Liver (tissue), 9 donors: ENCODE results near the gene RNF25. TPM values are rescaled to one million over a fixed set of nuclear protein-coding genes. Genes with fewer than 3 reads are reported as not detected.

ENCODE experiments used
- DNase-seq: peaks from one replicate; pipeline ENCODE4 v3.0.0-alpha.2; 2017; ENCODE audit warnings: low spot score
- H3K27ac ChIP-seq, 2 donors: one replicate each; pipeline ENCODE4 v1.7.0; 2013; ENCODE audit warnings: inconsistent platforms in 2 of 2, low read length in 2 of 2, control low read depth in 1 of 2, low read depth in 1 of 2, mild to moderate bottlenecking in 1 of 2
- H3K27me3 ChIP-seq, 4 donors: one replicate each; pipeline versions ENCODE4 v1.6.1 to v1.7.0; 2013; ENCODE audit warnings: low read length in 3 of 4, inconsistent platforms in 1 of 4, mild to moderate bottlenecking in 1 of 4, moderate library complexity in 1 of 4; ENCODE audit not compliant: control insufficient read depth in 4 of 4, insufficient read depth in 4 of 4
- H3K36me3 ChIP-seq, 4 donors: one replicate each; pipeline versions ENCODE4 v1.6.1 to v1.7.0; 2013; ENCODE audit warnings: low read length in 3 of 4, mild to moderate bottlenecking in 3 of 4, low read depth in 1 of 4, moderate library complexity in 1 of 4; ENCODE audit not compliant: control insufficient read depth in 4 of 4, insufficient read depth in 3 of 4
- H3K4me1 ChIP-seq, 4 donors: one replicate each; pipeline versions ENCODE4 v1.6.1 to v1.7.0; 2013; ENCODE audit warnings: low read length in 3 of 4, mild to moderate bottlenecking in 3 of 4, moderate library complexity in 1 of 4; ENCODE audit not compliant: control insufficient read depth in 4 of 4, insufficient read depth in 4 of 4
- H3K4me3 ChIP-seq, 3 donors: one replicate each; pipeline versions ENCODE4 v1.6.1 to v1.7.0; 2013; ENCODE audit warnings: low read length in 3 of 3, control low read depth in 1 of 3, low read depth in 1 of 3, mild to moderate bottlenecking in 1 of 3
- H3K9ac ChIP-seq, 2 donors: one replicate each; pipeline ENCODE4 v1.7.0; 2013; ENCODE audit warnings: low read length in 2 of 2, mild to moderate bottlenecking in 2 of 2, moderate library complexity in 2 of 2, control low read depth in 1 of 2, low read depth in 1 of 2
- H3K9me3 ChIP-seq, 4 donors: one replicate each; pipeline versions ENCODE4 v1.6.1 to v1.7.0; 2013; ENCODE audit warnings: low read length in 3 of 4; ENCODE audit not compliant: control insufficient read depth in 4 of 4
- ATF3 ChIP-seq: IDR thresholded peaks from 2 replicates; pipeline ENCODE4 v1.6.1; 2016; ENCODE audit warnings: antibody characterized with exemption
- EGR1 ChIP-seq, 2 donors: IDR thresholded peaks; 2 replicates each; pipeline ENCODE4 v1.6.1; 2016 to 2018; ENCODE audit warnings: antibody characterized with exemption in 2 of 2, low read depth in 2 of 2
- FOXA2 ChIP-seq: IDR thresholded peaks from 2 replicates; pipeline ENCODE4 v1.6.1; 2016; ENCODE audit warnings: antibody characterized with exemption
- GABPA ChIP-seq, 2 donors: IDR thresholded peaks in 1 of 2; conservative IDR thresholded peaks in 1 of 2; 2 replicates each; pipeline ENCODE4 v1.6.1; 2016; ENCODE audit warnings: antibody characterized with exemption in 2 of 2, mild to moderate bottlenecking in 1 of 2, moderate library complexity in 1 of 2
- HNF4A ChIP-seq, 2 donors: conservative IDR thresholded peaks; 2 replicates each; pipeline ENCODE4 v1.6.1; 2016; ENCODE audit warnings: antibody characterized with exemption in 2 of 2, mild to moderate bottlenecking in 2 of 2
- HNF4G ChIP-seq: IDR thresholded peaks from 2 replicates; pipeline ENCODE4 v1.6.1; 2016; ENCODE audit warnings: antibody characterized with exemption
- JUND ChIP-seq, 2 donors: IDR thresholded peaks; 2 replicates each; pipeline ENCODE4 v1.6.1; 2016; ENCODE audit warnings: antibody characterized with exemption in 2 of 2
- MAX ChIP-seq: IDR thresholded peaks from 2 replicates; pipeline ENCODE4 v1.6.1; 2016; ENCODE audit warnings: antibody characterized with exemption
- RAD21 ChIP-seq, 2 donors: IDR thresholded peaks; 2 replicates each; pipeline ENCODE4 v1.6.1; 2016; ENCODE audit warnings: antibody characterized with exemption in 2 of 2, mild to moderate bottlenecking in 2 of 2
- REST ChIP-seq: IDR thresholded peaks from 2 replicates; pipeline ENCODE4 v1.6.1; 2016; ENCODE audit warnings: antibody characterized with exemption, mild to moderate bottlenecking
- SP1 ChIP-seq: IDR thresholded peaks from 2 replicates; pipeline ENCODE4 v1.6.1; 2018; ENCODE audit warnings: antibody characterized with exemption, mild to moderate bottlenecking
- TAF1 ChIP-seq: conservative IDR thresholded peaks from 2 replicates; pipeline ENCODE4 v1.6.1; 2016; ENCODE audit warnings: antibody characterized with exemption, mild to moderate bottlenecking
- ZBTB33 ChIP-seq: IDR thresholded peaks from 2 replicates; pipeline ENCODE4 v1.6.1; 2016; ENCODE audit warnings: antibody characterized with exemption
- WGBS: extraction: QIAGEN DNeasy Blood & Tissue Kit; methylation state at CpG from one replicate; pipeline ENCODE4 v1.1.7; 2013; 5-methylcytosine and 5-hydroxymethylcytosine counted together
- polyA plus RNA-seq, 2 donors: library from polyadenylated mRNA; stranded (reverse) in 1 of 2; unstranded in 1 of 2; fragments of 200-250 nt in 1 of 2; fragments of >200 nt in 1 of 2; fragmentation: Nextera tagmentation in 1 of 2; extraction: Ambion mirVana in 1 of 2; gene quantifications; one replicate each; pipeline versions ENCODE4 v1.2.1 to v1.2.3, GENCODE V29; 2013 to 2015
- total RNA-seq, 2 donors: library from RNA; depleted of rRNA; stranded (reverse); fragments of >200 nt; gene quantifications; one replicate each; pipeline ENCODE4 v1.2.3, GENCODE V29; 2014
- TF ChIP-seq, protein P1 (sequence below): fragments of 150-350 bp; IDR thresholded peaks from 2 replicates; pipeline ENCODE4 v1.5.1; 2017; ENCODE audit warnings: improper control_type of control experiment, low read depth, low read length; ENCODE audit not compliant: missing input control
- donor health status: healthy.
- donor health status: healthy.
- donor health status: healthy.
- donor health status: healthy.
- donor health status: healthy.

RNF25 gene
- total and polyA plus RNA-seq, 4 donors, result 3.3 to 14.0 (median 7.4) TPM

DNA sequence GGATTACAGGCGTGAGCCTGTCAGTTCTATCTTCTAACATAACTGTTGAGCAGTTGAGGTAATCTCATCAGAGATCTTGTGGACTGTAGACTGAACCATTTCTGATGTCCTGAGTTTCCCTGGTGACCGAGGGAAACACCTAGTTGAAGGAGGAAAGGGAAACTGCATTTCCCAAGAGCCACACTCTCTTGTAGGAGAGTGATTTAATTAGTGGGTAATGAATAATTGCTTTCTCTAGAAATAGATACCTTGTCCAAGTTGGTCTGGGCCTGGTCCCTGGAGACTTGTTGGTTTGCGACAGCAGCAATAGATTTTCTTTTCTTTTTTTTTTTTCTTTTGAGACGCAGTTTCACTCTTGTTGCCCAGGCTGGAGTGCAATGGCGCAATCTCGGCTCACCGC is 46.3 kb upstream of the RNF25 start:
- no peak overlapping the region for H3K9ac ChIP-seq
- TF ChIP-seq JUND (IDR thresholded peaks at IDR 0.05) (no peak), GABPA (IDR thresholded peaks at IDR 0.05 in 1 of 2, conservative IDR thresholded peaks at IDR 0.05 in 1 of 2) (no peak), EGR1 (IDR thresholded peaks at IDR 0.05; ENCODE audit: low read depth in 2 of 2) (no peak)
- 95% methylated on average over 7 of the region's 7 CpGs for WGBS
- peaks cover 0 to 3% (median under 1%) of the 10 kb centered on the region in 4 donors for H3K36me3 ChIP-seq
- DNase-seq, result no peak
- no peaks in the 10 kb centered on the region for H3K27me3 ChIP-seq
- peaks cover 3 to 14% (median 9%) of the 10 kb centered on the region in 4 donors for H3K4me1 ChIP-seq
- H3K27ac ChIP-seq, result no peak overlapping the region
- H3K9me3 ChIP-seq, result no peaks in the 10 kb centered on the region
- no peak overlapping the region for H3K4me3 ChIP-seq

GRCh38 chr2:218717262-218717661 is 45.5 kb upstream of the RNF25 start:
- no peak overlapping the region for H3K27ac ChIP-seq
- no peaks in the 10 kb centered on the region for H3K27me3 ChIP-seq
- 87% methylated on average over 3 of the region's 3 CpGs for WGBS
- TF ChIP-seq TAF1 (no peak), ATF3 (no peak), GABPA (IDR thresholded peaks at IDR 0.05 in 1 of 2, conservative IDR thresholded peaks at IDR 0.05 in 1 of 2) (no peak), HNF4A (conservative IDR thresholded peaks at IDR 0.05) (no peak), SP1 (no peak), RAD21 (IDR thresholded peaks at IDR 0.05) (no peak), REST (no peak), JUND (IDR thresholded peaks at IDR 0.05) (no peak), ZBTB33 (no peak), HNF4G (no peak), MAX (no peak), FOXA2 (no peak)
- TF ChIP-seq, protein P1, sequence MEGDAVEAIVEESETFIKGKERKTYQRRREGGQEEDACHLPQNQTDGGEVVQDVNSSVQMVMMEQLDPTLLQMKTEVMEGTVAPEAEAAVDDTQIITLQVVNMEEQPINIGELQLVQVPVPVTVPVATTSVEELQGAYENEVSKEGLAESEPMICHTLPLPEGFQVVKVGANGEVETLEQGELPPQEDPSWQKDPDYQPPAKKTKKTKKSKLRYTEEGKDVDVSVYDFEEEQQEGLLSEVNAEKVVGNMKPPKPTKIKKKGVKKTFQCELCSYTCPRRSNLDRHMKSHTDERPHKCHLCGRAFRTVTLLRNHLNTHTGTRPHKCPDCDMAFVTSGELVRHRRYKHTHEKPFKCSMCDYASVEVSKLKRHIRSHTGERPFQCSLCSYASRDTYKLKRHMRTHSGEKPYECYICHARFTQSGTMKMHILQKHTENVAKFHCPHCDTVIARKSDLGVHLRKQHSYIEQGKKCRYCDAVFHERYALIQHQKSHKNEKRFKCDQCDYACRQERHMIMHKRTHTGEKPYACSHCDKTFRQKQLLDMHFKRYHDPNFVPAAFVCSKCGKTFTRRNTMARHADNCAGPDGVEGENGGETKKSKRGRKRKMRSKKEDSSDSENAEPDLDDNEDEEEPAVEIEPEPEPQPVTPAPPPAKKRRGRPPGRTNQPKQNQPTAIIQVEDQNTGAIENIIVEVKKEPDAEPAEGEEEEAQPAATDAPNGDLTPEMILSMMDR, result no peak
- H3K4me3 ChIP-seq, result no peak overlapping the region
- DNase-seq, result no peak
- H3K9me3 ChIP-seq, result no peaks in the 10 kb centered on the region
- no peak overlapping the region for H3K9ac ChIP-seq
- H3K4me1 ChIP-seq, result peaks cover 3 to 14% (median 9%) of the 10 kb centered on the region in 4 donors
- peaks cover 0 to 3% (median under 1%) of the 10 kb centered on the region in 4 donors for H3K36me3 ChIP-seq
